DOHH2 (cell line): Measurements from ENCODE around the gene DENND6B.
A peak's percentile ranks its signal among the peaks of the same experiment; 100 is the strongest.

ENCODE experiments used
- H3F3A ChIP-seq: fragments of 200-600 bp; sonication (generic), shearing (Covaris generic); 2 replicates; pipeline ENCODE4 v1.6.0; 2016; ENCODE audit warnings: antibody characterized with exemption, mild to moderate bottlenecking; ENCODE audit not compliant: control insufficient read depth, insufficient read depth
- H3K27ac ChIP-seq: fragments of 200-600 bp; sonication (generic); 2 replicates; pipeline ENCODE4 v1.5.1; 2014; ENCODE audit warnings: low read depth, mild to moderate bottlenecking, low read length, moderate library complexity
- H3K27me3 ChIP-seq: fragments of 200-600 bp; sonication (generic); 2 replicates; pipeline ENCODE4 v1.6.1; 2014; ENCODE audit warnings: mild to moderate bottlenecking, low read length, mixed read lengths; ENCODE audit not compliant: control insufficient read depth
- H3K36me3 ChIP-seq: fragments of 200-600 bp; sonication (generic); 2 replicates; pipeline ENCODE4 v1.6.1; 2014; ENCODE audit warnings: mild to moderate bottlenecking, low read length, moderate library complexity, mixed read lengths; ENCODE audit not compliant: control insufficient read depth
- H3K4me1 ChIP-seq: fragments of 200-600 bp; sonication (generic); 2 replicates; pipeline ENCODE4 v1.6.1; 2014; ENCODE audit warnings: mild to moderate bottlenecking, low read length, mixed read lengths; ENCODE audit not compliant: control insufficient read depth
- H3K4me2 ChIP-seq: fragments of 200-600 bp; sonication (generic); 2 replicates; pipeline ENCODE4 v1.6.0; 2014; ENCODE audit warnings: mild to moderate bottlenecking, low read length, moderate library complexity
- H3K4me3 ChIP-seq: fragments of 200-600 bp; sonication (generic); 2 replicates; pipeline ENCODE4 v1.5.1; 2014; ENCODE audit warnings: mild to moderate bottlenecking, low read length, mixed read lengths
- H3K79me2 ChIP-seq: fragments of 200-600 bp; sonication (generic); 2 replicates; pipeline ENCODE4 v1.6.1; 2014; ENCODE audit warnings: mild to moderate bottlenecking, low read length, mixed read lengths; ENCODE audit not compliant: control insufficient read depth
- H3K9me2 ChIP-seq: fragments of 200-600 bp; sonication (generic); replicated peaks from 2 replicates; pipeline ENCODE4 v1.6.1; 2014; ENCODE audit warnings: mild to moderate bottlenecking, low read length, mixed read lengths; ENCODE audit not compliant: control insufficient read depth
- H3K9me3 ChIP-seq: fragments of 200-600 bp; sonication (generic); 2 replicates; pipeline ENCODE4 v1.6.1; 2014; ENCODE audit warnings: antibody characterized with exemption, low read length, mixed read lengths; ENCODE audit not compliant: control insufficient read depth, insufficient read depth
- H4K20me1 ChIP-seq: fragments of 200-600 bp; sonication (generic); 2 replicates; pipeline ENCODE4 v1.6.0; 2014; ENCODE audit warnings: low read depth, mild to moderate bottlenecking, antibody characterized with exemption, low read length, moderate library complexity; ENCODE audit not compliant: control insufficient read depth, insufficient read depth
- CTCF ChIP-seq: fragments of 200-600 bp; sonication (generic); IDR thresholded peaks from one replicate; pipeline ENCODE4 v1.5.1; 2014; ENCODE audit warnings: antibody characterized with exemption, mild to moderate bottlenecking, low read depth, low read length; ENCODE audit not compliant: poor library complexity, severe bottlenecking
- EZH2phosphoT487 ChIP-seq: fragments of 200-600 bp; sonication (generic); IDR thresholded peaks from 2 replicates; pipeline ENCODE4 v1.6.1; 2017; ENCODE audit warnings: borderline replicate concordance, mild to moderate bottlenecking, antibody characterized with exemption, low read length, moderate library complexity, mixed read lengths

The DENND6B gene

GRCh38 chr22:50326956-50327710, at the start of gene DENND6B:
Gene DENND6B (minus strand): TSS chr22:50327012. CDS start chr22:50326988, 24 bp downstream.
- H3K4me3 ChIP-seq: peak within 1 kb of the TSS; percentile 80
- no peaks in the 10 kb centered on the region for H3K9me2 ChIP-seq
- TF ChIP-seq CTCF: no peak
- TF ChIP-seq EZH2phosphoT487: no peak
- H3K4me2 ChIP-seq: peak within 1 kb of the TSS; percentile 94
- H3K27me3 ChIP-seq: no peaks in the 10 kb centered on the region
- H3K27ac ChIP-seq: peak within 1 kb of the TSS; percentile 50
- H3K9me3 ChIP-seq: no peaks in the 10 kb centered on the region
- H3K79me2 ChIP-seq: peaks cover 21% of the 10 kb centered on the region
- H3K4me1 ChIP-seq: peaks cover 67% of the 10 kb centered on the region
- peaks cover 5% of the 10 kb centered on the region for H3F3A ChIP-seq
- H4K20me1 ChIP-seq: no peaks in the 10 kb centered on the region
- no peaks in the 10 kb centered on the region for H3K36me3 ChIP-seq

- Histone ChIP-seq H3K79me2 (peaks cover 28% of the 10 kb centered on the region), H3K9me2 (no peaks in the 10 kb centered on the region), H3K4me2 (no peak overlapping the region), H3K36me3 (peaks cover 67% of the 10 kb centered on the region), H3K4me1 (peaks cover 20% of the 10 kb centered on the region), H3K27ac (no peak overlapping the region), H3K27me3 (no peaks in the 10 kb centered on the region), H4K20me1 (no peaks in the 10 kb centered on the region), H3K9me3 (no peaks in the 10 kb centered on the region), H3F3A (peaks cover 11% of the 10 kb centered on the region; the same call in 1 of the 2 replicates), H3K4me3 (no peak overlapping the region)
- no peak for TF ChIP-seq EZH2phosphoT487
- TF ChIP-seq CTCF: no peak
Observed at GRCh38 chr22:50376085-50376651, 49.4 kb upstream of the DENND6B start.

GRCh38 chr22:50371101-50371648, 44.4 kb upstream of the DENND6B start:
- H3F3A ChIP-seq: peaks cover 4% of the 10 kb centered on the region; the same call in 1 of the 2 replicates

More at GRCh38 chr22:50371101-50371648, 44.4 kb upstream of the DENND6B start:
- TF ChIP-seq CTCF (no peak), EZH2phosphoT487 (no peak)
- H3K4me3 ChIP-seq: no peak overlapping the region
- no peak overlapping the region for H3K4me2 ChIP-seq
- no peaks in the 10 kb centered on the region for H3K27me3 ChIP-seq
- peaks cover 9% of the 10 kb centered on the region for H3K4me1 ChIP-seq
- H3K9me3 ChIP-seq: no peaks in the 10 kb centered on the region
- H3K27ac ChIP-seq: no peak overlapping the region
- H3K36me3 ChIP-seq: peaks cover 64% of the 10 kb centered on the region
- H4K20me1 ChIP-seq: no peaks in the 10 kb centered on the region
- peaks cover 61% of the 10 kb centered on the region for H3K79me2 ChIP-seq
- H3K9me2 ChIP-seq: no peaks in the 10 kb centered on the region
